SHP77 treated with DMSO at 0.1 percent for 48 hours (cell line): ENCODE data around the gene OR6N2.

Experiments used
- DNase-seq: peaks from one replicate; lab custom pipeline; 2025; lab: John Stamatoyannopoulos, UW

The OR6N2 gene

DNA sequence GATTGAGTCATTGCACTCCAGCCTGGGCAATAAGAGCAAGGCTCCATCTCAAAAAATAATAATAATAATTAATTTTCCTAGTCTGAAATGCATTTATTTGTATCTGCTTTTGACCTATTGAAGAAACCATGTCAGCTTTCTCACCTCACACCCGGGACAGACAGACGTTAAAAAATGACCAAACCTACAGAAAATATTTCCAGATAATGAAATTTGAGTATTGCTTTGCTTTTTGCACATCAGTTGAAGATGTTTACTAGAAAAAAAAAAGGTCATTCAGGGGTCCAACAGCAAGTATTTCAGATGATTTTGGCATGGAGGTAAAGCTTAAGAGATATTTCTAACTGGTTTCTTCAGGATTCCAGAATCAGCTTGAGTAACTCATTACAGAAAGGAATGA lies 26.6 kb downstream of the OR6N2 start, which contains the start of gene OR6K6:
Gene OR6K6 (plus strand): TSS at position 301 of the 400 bp plus-strand sequence. CDS start 168 bp downstream, outside the sequence.
- DNase-seq, result no peak

DNA sequence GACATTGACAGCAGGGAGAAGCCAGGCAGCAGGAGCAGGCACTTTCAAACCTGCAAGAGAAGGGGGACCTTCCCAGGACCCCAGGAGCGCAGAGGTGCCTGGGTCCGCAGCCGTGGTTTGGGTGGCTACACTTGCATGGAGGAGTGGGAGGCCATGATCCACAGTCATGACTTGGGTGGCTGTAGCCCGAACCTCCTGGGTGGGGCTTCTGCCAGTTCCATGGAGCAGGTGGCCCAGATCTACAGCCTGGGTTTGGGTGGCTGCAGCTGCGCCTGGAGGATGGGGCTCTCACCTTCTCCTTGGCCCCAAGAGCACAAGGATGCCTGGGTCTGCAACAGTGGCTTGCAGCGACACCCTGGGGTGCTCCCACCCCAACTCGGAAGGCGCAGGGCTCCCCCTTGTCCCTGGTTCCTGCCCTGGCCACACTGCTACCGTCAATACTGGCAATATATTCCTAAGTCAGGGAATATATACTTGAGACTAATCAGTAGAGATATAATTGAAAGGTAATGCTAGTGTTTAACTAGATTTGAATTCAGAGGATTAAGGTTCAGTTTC lies 28.8 kb downstream of the OR6N2 start:
- DNase-seq, result no peak

GRCh38 chr1:158735848-158736247 lies 45.2 kb downstream of the OR6N2 start:
- DNase-seq, result no peak

- no peak for DNase-seq
Observed at GRCh38 chr1:158732524-158732923, 48.5 kb downstream of the OR6N2 start.

- no peak for DNase-seq
Observed at GRCh38 chr1:158731707-158732106, 49.3 kb downstream of the OR6N2 start.

GRCh38 chr1:158730453-158730852 lies 50.6 kb downstream of the OR6N2 start:
- no peak for DNase-seq

GRCh38 chr1:158728510-158729225 lies 52.3 kb downstream of the OR6N2 start:
- DNase-seq, result no peak

DNA sequence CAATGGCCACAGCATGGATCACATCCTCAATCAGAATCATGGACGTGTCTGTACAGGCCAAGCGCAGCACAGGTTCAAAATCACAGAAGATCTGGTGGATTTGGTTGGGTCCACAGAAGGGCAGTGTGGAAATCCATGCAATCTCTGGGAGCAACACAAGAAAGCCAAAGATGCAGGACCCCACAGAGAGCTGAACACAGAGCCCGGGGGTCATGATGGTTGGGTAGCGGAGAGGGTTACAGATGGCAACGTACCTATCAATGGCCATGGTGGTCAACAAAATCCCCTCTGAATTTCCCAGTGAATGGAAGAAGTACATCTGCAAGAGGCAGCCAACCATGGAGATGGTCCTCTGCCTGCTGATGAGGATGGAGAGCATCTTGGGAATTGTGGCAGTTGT lies 56.6 kb downstream of the OR6N2 start:
- DNase-seq, result no peak
